Keratinocyte (primary cell): Measurements from ENCODE around the gene PUM1. TPM values are rescaled to one million over a fixed set of nuclear protein-coding genes. Genes with fewer than 3 reads are reported as not detected.

ENCODE experiments used
- DNase-seq: peaks from one replicate; pipeline ENCODE4 v3.0.0-alpha.2; 2011; ENCODE audit warnings: low read depth, missing footprints, low spot score
- FAIRE-seq: peaks from 2 replicates; lab custom pipeline; 2011; peaks lifted over from hg19 to GRCh38; lab: Jason Lieb, UNC
- H2AFZ ChIP-seq: 2 replicates; pipeline ENCODE4 v1.6.0; 2012; ENCODE audit warnings: low read length, control low read depth, inconsistent platforms; ENCODE audit not compliant: control insufficient read depth
- H3K27ac ChIP-seq: 2 replicates; pipeline ENCODE4 v1.5.1; 2011; ENCODE audit warnings: low read length; ENCODE audit not compliant: control insufficient read depth, insufficient read depth
- H3K27me3 ChIP-seq: 3 replicates; pipeline ENCODE4 v1.6.0; 2011; ENCODE audit warnings: low read length; ENCODE audit not compliant: control insufficient read depth, insufficient read depth; ENCODE audit errors: extremely low read depth
- H3K36me3 ChIP-seq, 2 experiments: 2 replicates in 1 of 2; 3 replicates in 1 of 2; pipeline ENCODE4 v1.5.1; 2011; ENCODE audit warnings: low read length in 2 of 2, mild to moderate bottlenecking in 1 of 2; ENCODE audit not compliant: control insufficient read depth in 2 of 2, insufficient read depth in 2 of 2; ENCODE audit errors: extremely low read depth in 1 of 2
- H3K4me1 ChIP-seq: 3 replicates; pipeline ENCODE4 v1.5.1; 2011; ENCODE audit warnings: low read length; ENCODE audit not compliant: control insufficient read depth, insufficient read depth; ENCODE audit errors: extremely low read depth
- H3K4me2 ChIP-seq: 3 replicates; pipeline ENCODE4 v1.6.0; 2011; ENCODE audit warnings: low read depth, low read length; ENCODE audit not compliant: control insufficient read depth, insufficient read depth; ENCODE audit errors: extremely low read depth
- H3K4me3 ChIP-seq, 3 experiments: fragments of 200-600 bp in 1 of 3; sonication (generic) in 1 of 3; 2 replicates in 2 of 3; 3 replicates in 1 of 3; pipeline ENCODE4 v1.5.1; 2011 to 2016; ENCODE audit warnings: low read length in 3 of 3, mild to moderate bottlenecking in 3 of 3, control low read depth in 2 of 3, inconsistent platforms in 1 of 3, low read depth in 1 of 3, mixed read lengths in 1 of 3, mixed run types in 1 of 3, moderate library complexity in 1 of 3; ENCODE audit not compliant: control insufficient read depth in 2 of 3, insufficient read depth in 2 of 3; ENCODE audit errors: extremely low read depth in 1 of 3
- H3K79me2 ChIP-seq: 2 replicates; pipeline ENCODE4 v1.6.0; 2012; ENCODE audit warnings: low read length; ENCODE audit not compliant: control insufficient read depth, insufficient read depth
- H3K9ac ChIP-seq: 3 replicates; pipeline ENCODE4 v1.6.0; 2011; ENCODE audit warnings: low read length; ENCODE audit not compliant: control insufficient read depth, insufficient read depth; ENCODE audit errors: extremely low read depth
- H3K9me1 ChIP-seq: 3 replicates; pipeline ENCODE4 v1.6.0; 2011; ENCODE audit warnings: low read length; ENCODE audit not compliant: control insufficient read depth, insufficient read depth; ENCODE audit errors: extremely low read depth
- H3K9me3 ChIP-seq: 2 replicates; pipeline ENCODE4 v1.5.1; 2012; ENCODE audit warnings: low read depth, low read length; ENCODE audit not compliant: control insufficient read depth
- H4K20me1 ChIP-seq: 3 replicates; pipeline ENCODE4 v1.6.0; 2011; ENCODE audit warnings: low read length; ENCODE audit not compliant: control insufficient read depth, insufficient read depth; ENCODE audit errors: extremely low read depth
- EZH2 ChIP-seq: IDR thresholded peaks from one replicate; pipeline ENCODE4 v1.6.1; 2012; ENCODE audit warnings: inconsistent platforms, mild to moderate bottlenecking, low read length, moderate library complexity
- dilution Hi-C: fragments of 300-500 bp; cut with MboI; formaldehyde crosslinking; loops from one replicate; pipeline ENCODE4 v1.7.0; 2020; ENCODE audit warnings: low sequenced_read_pairs; ENCODE audit not compliant: extremely low pct_ligation_motif_present
- polyA plus RNA-seq, 5 experiments: library from polyadenylated mRNA; depleted of rRNA in 3 of 5; stranded (reverse) in 3 of 5; stranded (forward) in 1 of 5; unstranded in 1 of 5; fragments of >200 nt; gene quantifications; 1 replicate in 1 of 5; 2 replicates in 3 of 5; 3 replicates in 1 of 5; pipeline versions ENCODE4 v1.2.1 to v1.2.3, GENCODE V29; 2011 to 2012; ENCODE audit warnings: missing spikeins in 2 of 5, low read depth in 1 of 5, low replicate concordance in 1 of 5
- TF ChIP-seq, protein P1 (sequence below), 3 experiments: IDR thresholded peaks in 1 of 3; conservative IDR thresholded peaks in 1 of 3; optimal IDR thresholded peaks in 1 of 3; 2 replicates in 2 of 3; 3 replicates in 1 of 3; pipeline versions ENCODE3 to v1.5.1; 2011; ENCODE audit warnings: low read length in 3 of 3, mild to moderate bottlenecking in 3 of 3, moderate library complexity in 2 of 3, control low read depth in 1 of 3, inconsistent platforms in 1 of 3; ENCODE audit not compliant: insufficient read depth in 2 of 3; ENCODE audit errors: extremely low read depth in 1 of 3

PUM1 gene
- polyA plus RNA-seq, 1 donor (not counting 4 experiments of a cell fraction or from before 2014, with no cell fraction given) = 68.6 TPM

DNA sequence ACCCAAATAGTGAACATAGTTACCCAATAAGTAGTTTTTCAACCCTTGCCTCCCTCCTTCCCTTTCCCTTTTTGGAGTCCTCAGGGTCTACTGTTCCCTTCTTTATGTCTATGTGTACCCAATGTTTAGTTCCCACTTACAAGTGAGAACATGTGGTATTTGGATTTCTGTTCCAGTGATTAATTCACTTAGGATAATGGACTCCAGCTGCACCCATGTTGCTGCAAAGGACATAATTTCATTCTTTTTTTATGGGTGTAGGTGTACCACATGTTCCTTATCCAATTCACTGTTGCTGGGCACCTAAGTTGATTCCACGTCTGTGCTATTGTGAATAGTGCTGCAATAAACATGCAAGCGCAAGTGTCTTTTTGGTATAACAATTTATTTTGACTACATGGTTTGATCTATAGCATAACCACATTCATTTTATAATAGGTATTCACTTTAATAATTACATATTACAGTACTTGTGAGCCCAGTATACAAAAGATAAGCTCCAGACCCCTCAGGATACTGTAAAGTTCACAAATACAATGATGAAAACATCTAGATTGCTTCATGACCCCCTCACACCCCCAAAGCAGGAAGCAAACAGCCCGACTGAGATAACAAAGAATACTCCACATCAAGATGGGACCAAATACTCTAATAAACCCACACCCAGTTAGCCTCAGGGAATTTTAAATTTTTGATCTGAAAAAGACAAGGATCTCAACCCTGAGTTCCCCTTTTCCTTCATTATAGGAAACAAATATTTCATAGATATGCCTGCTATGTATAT lies 45.3 kb downstream of the PUM1 start:
- peaks cover 17% of the 10 kb centered on the region for H3K4me1 ChIP-seq
- no peaks in the 10 kb centered on the region for H3K27me3 ChIP-seq
- no peak overlapping the region for H3K9ac ChIP-seq
- H3K9me3 ChIP-seq = no peaks in the 10 kb centered on the region
- FAIRE-seq (no peak), DNase-seq (no peak)
- H3K9me1 ChIP-seq = peaks cover 5% of the 10 kb centered on the region
- no peak overlapping the region for H3K4me3 ChIP-seq
- peaks cover 100% of the 10 kb centered on the region for H3K79me2 ChIP-seq
- no peak overlapping the region for H3K27ac ChIP-seq
- H4K20me1 ChIP-seq = peaks cover 19% of the 10 kb centered on the region
- no peak for TF ChIP-seq EZH2
- TF ChIP-seq, protein P1, sequence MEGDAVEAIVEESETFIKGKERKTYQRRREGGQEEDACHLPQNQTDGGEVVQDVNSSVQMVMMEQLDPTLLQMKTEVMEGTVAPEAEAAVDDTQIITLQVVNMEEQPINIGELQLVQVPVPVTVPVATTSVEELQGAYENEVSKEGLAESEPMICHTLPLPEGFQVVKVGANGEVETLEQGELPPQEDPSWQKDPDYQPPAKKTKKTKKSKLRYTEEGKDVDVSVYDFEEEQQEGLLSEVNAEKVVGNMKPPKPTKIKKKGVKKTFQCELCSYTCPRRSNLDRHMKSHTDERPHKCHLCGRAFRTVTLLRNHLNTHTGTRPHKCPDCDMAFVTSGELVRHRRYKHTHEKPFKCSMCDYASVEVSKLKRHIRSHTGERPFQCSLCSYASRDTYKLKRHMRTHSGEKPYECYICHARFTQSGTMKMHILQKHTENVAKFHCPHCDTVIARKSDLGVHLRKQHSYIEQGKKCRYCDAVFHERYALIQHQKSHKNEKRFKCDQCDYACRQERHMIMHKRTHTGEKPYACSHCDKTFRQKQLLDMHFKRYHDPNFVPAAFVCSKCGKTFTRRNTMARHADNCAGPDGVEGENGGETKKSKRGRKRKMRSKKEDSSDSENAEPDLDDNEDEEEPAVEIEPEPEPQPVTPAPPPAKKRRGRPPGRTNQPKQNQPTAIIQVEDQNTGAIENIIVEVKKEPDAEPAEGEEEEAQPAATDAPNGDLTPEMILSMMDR (optimal IDR thresholded peaks at IDR 0.05 in 1 of 3, IDR thresholded peaks at IDR 0.05 in 1 of 3, conservative IDR thresholded peaks at IDR 0.05 in 1 of 3; ENCODE audit: extremely low read depth in 1 of 3, insufficient read depth in 2 of 3, low read length in 3 of 3) = no peak
- H3K36me3 ChIP-seq = peaks cover 6 to 12% of the 10 kb centered on the region in 2 experiments
- H3K4me2 ChIP-seq = no peak overlapping the region
- dilution Hi-C loops = no loop called here
- H2AFZ ChIP-seq = no peak overlapping the region

DNA sequence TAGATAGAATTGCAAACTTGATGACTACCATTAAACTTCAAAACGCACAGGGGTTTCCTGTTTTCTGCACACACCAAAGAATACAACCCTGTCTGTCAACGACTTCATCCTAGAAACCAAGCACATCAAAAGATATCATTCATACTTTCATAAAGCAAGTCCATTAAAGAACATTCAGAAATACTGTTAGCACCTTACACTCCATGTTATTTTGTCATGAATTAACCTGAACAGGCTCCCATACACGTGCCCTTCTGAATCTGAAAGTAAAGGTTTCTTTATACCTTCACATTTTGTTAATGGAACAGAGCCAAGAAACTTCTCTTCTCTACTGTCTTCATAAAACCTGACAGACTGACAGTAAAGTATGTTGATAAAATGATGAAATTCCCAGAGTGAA lies 46.1 kb downstream of the PUM1 start:
- H2AFZ ChIP-seq = no peak overlapping the region
- peaks cover 100% of the 10 kb centered on the region for H3K79me2 ChIP-seq
- no peak overlapping the region for H3K9ac ChIP-seq
- peaks cover 16% of the 10 kb centered on the region for H4K20me1 ChIP-seq
- dilution Hi-C loops = no loop called here
- no peak for TF ChIP-seq EZH2
- TF ChIP-seq, protein P1 (optimal IDR thresholded peaks at IDR 0.05 in 1 of 3, IDR thresholded peaks at IDR 0.05 in 1 of 3, conservative IDR thresholded peaks at IDR 0.05 in 1 of 3; ENCODE audit: extremely low read depth in 1 of 3, insufficient read depth in 2 of 3, low read length in 3 of 3) = no peak
- H3K27ac ChIP-seq = no peak overlapping the region
- no peak for FAIRE-seq
- H3K36me3 ChIP-seq = peaks cover 6 to 12% of the 10 kb centered on the region in 2 experiments
- no peak overlapping the region for H3K4me2 ChIP-seq
- peaks cover 5% of the 10 kb centered on the region for H3K9me1 ChIP-seq
- H3K9me3 ChIP-seq = no peaks in the 10 kb centered on the region
- peaks cover 9% of the 10 kb centered on the region for H3K4me1 ChIP-seq
- H3K27me3 ChIP-seq = no peaks in the 10 kb centered on the region
- no peak overlapping the region for H3K4me3 ChIP-seq
- DNase-seq = no peak
